ENCODE measurements around the gene VIPR2.

The VIPR2 gene

DNA sequence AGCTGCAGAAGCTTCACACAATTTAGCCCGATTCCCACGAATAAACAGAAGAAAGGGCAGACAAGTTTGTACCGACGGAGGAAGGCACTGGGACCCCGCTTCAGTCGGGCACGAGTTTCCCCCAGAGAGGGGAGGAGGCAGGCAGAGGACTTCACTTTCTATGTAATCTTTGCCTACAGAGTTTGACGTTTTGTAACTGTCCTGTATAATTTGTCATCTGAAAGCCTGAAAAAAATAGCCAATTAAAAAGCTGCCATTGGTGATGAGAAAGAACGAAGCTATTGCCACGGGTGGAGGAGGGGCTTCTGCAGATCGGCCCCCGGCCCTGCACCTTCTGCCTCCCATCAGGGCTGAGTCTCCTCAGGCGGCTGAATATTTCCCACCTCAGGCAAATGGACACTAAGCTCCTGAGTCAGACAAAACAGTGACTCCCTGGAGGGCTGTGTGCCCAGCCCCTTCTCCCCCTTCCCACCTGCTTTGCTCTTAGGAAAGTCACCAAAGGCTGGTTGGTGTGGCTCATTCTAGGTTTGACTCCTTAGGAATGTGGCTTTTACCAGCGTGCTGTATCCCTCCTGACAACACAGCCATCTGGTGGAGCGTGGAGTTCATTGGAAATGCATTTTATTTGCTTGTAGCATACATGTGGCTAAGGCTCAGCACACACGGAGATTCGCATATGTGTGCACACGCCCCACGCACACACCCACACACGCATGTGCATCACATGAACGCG lies 117.4 kb downstream of the VIPR2 start:
- no peak for DNase-seq (ENCODE audit: low read depth)
- TF ChIP-seq, protein P1, sequence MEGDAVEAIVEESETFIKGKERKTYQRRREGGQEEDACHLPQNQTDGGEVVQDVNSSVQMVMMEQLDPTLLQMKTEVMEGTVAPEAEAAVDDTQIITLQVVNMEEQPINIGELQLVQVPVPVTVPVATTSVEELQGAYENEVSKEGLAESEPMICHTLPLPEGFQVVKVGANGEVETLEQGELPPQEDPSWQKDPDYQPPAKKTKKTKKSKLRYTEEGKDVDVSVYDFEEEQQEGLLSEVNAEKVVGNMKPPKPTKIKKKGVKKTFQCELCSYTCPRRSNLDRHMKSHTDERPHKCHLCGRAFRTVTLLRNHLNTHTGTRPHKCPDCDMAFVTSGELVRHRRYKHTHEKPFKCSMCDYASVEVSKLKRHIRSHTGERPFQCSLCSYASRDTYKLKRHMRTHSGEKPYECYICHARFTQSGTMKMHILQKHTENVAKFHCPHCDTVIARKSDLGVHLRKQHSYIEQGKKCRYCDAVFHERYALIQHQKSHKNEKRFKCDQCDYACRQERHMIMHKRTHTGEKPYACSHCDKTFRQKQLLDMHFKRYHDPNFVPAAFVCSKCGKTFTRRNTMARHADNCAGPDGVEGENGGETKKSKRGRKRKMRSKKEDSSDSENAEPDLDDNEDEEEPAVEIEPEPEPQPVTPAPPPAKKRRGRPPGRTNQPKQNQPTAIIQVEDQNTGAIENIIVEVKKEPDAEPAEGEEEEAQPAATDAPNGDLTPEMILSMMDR (IDR thresholded peaks at IDR 0.05; ENCODE audit: low read depth, low read length, missing control alignments) = no peak
- in situ Hi-C loops (cut with HindIII; ENCODE audit: low sequenced_read_pairs) = no loop called here
- H3K4me3 ChIP-seq (ENCODE audit: low read depth, low read length) = no peak overlapping the region

DNA sequence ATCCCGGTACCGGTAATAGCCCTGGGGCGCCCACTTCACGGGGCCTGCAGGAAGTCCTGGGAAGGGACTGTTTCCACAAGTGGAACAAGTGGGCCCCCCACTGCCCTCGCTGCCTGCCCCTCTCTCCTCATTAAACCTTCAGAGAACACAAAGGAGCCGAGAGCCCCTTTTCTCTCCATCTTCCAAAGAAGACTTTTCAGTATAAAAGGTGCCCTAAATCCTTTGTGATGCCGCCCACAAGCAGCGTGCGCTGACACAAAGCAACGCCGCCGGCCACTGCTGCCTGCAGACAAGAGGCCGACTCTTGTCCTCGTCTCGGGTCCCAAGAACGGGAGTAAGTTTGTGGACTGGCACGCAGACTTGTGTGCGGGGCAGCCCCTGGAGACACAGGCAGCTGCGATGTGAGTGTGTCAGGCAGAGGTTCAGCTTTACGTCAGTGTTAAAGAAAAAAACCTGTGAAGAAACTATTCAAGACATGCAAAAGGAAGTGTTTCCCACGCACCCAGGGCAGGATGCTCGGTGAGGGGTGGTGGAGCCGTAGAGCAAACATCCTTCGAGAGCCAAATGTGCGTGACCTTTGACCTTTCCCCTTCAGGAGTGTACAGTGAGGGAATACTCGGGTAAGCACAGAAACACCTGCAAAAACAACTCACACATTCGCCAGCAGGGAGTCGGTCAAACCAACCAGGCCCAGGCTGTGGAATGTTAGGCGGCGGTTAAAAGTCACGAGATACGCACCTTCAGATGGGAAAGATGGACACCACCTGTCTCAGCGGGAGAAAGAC lies 118.2 kb downstream of the VIPR2 start:
- no peak overlapping the region for H3K4me3 ChIP-seq (ENCODE audit: low read depth, low read length)
- DNase-seq (ENCODE audit: low read depth) = no peak
- TF ChIP-seq, protein P1 (IDR thresholded peaks at IDR 0.05; ENCODE audit: low read depth, low read length, missing control alignments) = no peak
- in situ Hi-C loops (cut with HindIII; ENCODE audit: low sequenced_read_pairs) = no loop called here

DNA sequence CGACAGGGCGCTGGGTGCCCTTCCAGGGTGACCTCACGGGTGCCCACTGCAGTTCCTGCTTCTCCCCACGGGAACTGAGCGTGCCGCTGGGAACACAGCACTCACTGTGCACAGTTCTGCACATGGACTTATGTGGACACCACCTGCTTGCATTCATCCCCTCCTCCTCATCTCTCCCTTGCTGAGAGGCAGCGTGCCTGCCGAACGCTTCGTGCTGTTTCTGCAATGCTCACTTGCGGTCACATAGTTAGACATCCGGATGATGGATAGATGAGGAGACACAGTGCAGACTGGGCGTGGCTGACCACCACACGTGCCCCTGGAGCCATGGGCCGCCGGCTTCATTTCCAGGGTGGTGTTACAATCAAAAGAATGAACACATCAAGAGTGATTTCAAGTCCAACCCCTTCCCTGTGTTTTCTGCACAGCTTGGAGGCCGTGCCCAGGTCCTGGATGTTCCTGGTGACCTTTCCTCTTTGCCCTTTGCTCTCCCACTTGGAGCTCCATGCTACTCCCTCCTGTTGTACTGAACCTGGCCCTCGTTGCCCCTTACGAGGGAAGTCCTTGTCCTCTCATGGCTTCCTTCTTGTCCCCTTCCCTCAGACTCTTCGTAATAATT lies 119.4 kb downstream of the VIPR2 start:
- in situ Hi-C loops (cut with HindIII; ENCODE audit: low sequenced_read_pairs) = no loop called here
- TF ChIP-seq, protein P1 (IDR thresholded peaks at IDR 0.05; ENCODE audit: low read depth, low read length, missing control alignments) = no peak
- no peak overlapping the region for H3K4me3 ChIP-seq (ENCODE audit: low read depth, low read length)
- no peak for DNase-seq (ENCODE audit: low read depth)

DNA sequence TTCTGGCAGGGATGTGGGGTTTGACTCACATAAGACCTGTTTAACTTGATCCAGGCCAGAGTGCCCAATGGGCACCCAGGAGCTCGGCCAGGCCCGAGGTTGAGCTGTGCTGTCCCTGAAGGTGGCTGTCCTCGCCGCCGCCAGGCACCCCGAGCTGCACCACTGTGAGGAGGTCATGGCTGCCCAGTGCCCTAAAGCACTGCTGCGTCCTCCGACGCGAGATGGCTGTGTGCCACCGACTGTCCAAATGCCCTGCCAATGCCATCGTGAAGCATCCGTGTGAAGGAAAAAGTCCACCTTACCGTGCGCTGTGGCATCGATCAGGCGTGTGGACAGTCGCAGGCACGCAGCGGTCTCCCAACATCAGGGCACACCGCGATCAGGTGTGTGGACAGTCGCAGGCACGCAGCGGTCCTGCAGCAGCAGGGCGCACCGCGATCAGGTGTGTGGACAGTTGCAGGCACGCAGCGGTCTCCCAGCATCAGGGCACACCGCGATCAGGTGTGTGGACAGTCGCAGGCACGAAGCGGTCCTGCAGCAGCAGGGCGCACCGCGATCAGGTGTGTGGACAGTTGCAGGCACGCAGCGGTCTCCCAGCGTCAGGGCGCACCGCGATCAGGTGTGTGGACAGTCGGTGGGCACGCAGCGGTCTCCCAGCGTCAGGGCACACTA lies 120.3 kb downstream of the VIPR2 start:
- TF ChIP-seq, protein P1 (IDR thresholded peaks at IDR 0.05; ENCODE audit: low read depth, low read length, missing control alignments) = no peak
- no peak overlapping the region for H3K4me3 ChIP-seq (ENCODE audit: low read depth, low read length)
- in situ Hi-C loops (cut with HindIII; ENCODE audit: low sequenced_read_pairs) = no loop called here
- no peak for DNase-seq (ENCODE audit: low read depth)

DNA sequence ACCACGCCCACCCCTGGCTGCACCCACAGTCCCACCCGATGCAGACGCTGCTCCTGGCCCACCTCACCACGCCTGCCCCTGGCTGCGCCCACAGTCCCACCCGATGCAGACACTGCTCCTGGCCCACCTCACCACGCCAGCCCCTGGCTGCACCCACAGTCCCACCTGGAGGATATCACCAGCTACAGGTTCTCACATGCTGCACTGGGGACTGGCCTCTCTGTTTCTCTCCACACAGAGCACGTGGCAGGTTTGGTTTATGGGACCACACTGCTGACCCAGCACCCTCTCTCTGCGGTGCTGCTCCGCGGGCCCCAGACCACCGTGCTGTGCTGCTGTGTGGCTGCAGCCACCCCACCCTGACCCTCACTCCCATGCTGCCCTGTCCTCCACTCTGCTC lies 120.9 kb downstream of the VIPR2 start:
- in situ Hi-C loops (cut with HindIII; ENCODE audit: low sequenced_read_pairs) = no loop called here
- no peak for DNase-seq (ENCODE audit: low read depth)
- no peak overlapping the region for H3K4me3 ChIP-seq (ENCODE audit: low read depth, low read length)
- TF ChIP-seq, protein P1 (IDR thresholded peaks at IDR 0.05; ENCODE audit: low read depth, low read length, missing control alignments) = no peak

DNA sequence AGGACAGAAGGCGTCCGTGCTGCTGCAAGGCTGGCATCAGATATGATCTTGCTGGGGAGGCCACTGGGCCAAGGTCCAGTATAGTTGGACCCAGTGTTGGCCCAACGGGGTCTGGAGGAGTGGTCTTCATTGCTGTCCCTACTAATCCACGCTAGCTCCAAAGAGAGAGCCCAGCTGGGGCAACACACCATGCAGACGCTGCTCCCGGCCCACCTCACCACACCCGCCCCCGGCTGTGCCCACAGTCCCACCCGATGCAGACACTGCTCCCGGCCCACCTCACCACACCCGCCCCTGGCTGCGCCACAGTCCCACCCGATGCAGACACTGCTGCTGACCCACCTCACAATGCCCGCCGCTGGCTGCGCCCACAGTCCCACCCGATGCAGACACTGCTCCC lies 121.5 kb downstream of the VIPR2 start:
- no peak for DNase-seq (ENCODE audit: low read depth)
- in situ Hi-C loops (cut with HindIII; ENCODE audit: low sequenced_read_pairs) = no loop called here
- H3K4me3 ChIP-seq (ENCODE audit: low read depth, low read length) = no peak overlapping the region
- TF ChIP-seq, protein P1 (IDR thresholded peaks at IDR 0.05; ENCODE audit: low read depth, low read length, missing control alignments) = no peak
